SKM-1 (cell line): Measurements from ENCODE around the gene PARD3.
"Not testable (repeated sequence)": the region's sequence is repeated elsewhere in the genome, so short reads cannot be mapped to it uniquely, and the experiment has no call there.

ENCODE experiments used
- DNase-seq: peaks from one replicate; lab custom pipeline; 2025; ENCODE audit not compliant: unreplicated experiment; lab: John Stamatoyannopoulos, UW

The PARD3 gene

DNA sequence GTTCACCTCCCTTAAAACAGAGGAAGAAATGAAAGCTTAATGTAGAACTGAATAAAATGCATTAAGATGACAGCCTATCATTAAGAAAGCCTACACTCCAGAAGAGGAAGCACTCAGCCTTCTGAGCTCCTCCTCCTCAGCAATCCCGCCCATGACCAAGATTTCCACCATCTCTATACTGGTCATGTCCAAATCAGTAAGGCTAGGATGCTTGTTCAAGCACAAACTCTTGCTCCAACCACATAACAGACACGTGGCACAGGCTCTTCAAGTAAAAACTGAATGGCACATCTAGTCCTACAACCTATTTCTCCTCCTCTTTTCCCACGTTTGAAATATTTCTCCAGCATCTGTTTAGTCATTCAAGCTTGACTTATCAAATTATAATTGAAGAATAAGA is 454.1 kb downstream of the PARD3 start:
- DNase-seq = no peak

GRCh38 chr10:34359435-34359813 is 455.7 kb downstream of the PARD3 start:
- DNase-seq = no peak

DNA sequence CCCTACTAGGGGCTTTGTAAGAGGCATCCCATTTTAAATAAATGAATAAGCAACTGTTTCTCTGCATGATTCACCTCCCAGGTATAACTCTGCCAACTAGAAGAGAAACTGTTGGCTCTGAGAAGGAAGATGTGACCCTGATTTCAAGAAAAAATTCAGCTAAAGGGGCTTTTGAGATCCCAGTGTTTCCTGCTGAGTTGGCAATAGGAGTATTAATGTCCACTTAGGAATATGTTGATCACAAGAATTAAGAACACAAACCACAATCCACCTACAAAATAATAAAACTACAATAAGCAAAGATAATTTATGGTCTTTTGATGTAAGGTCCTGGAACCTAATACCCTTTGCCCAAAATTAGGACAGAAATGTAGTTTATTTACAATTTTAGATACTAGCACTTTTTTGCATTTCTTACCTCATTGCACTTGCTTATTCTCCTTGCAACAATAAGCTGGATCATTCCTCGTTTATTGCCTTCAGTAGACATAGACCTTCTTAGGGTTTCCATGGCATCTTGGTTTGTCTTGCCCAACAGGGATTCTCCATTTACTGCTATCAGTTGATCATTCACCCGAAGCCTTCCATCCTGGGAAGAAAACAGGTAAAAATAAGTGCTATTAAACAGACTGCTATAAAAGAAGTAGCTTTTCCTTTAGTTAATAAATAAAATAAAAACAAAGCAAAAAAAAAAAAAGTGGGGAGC is 456.2 kb downstream of the PARD3 start:
- no peak for DNase-seq

- DNase-seq = no peak
These were observed 458.6 kb downstream of the PARD3 start for GRCh38 chr10:34356463-34356862.

DNA sequence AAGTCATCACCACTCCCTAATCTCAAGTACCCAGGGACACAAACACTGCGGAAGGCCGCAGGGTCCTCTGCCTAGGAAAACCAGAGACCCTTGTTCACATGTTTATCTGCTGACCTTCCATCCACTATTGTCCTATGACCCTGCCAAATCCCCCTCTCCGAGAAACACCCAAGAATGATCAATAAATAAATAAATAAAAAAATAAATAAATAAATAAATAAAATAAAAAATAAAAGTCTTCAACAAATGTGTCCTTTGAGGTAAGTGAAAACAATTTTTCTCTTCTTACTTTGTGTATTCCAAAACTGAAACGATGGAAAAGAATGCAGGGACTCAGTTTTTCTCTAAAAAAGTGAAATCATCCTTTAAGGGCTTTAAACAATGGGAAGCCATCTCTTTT is 461.6 kb downstream of the PARD3 start:
- not testable (repeated sequence) for DNase-seq

DNA sequence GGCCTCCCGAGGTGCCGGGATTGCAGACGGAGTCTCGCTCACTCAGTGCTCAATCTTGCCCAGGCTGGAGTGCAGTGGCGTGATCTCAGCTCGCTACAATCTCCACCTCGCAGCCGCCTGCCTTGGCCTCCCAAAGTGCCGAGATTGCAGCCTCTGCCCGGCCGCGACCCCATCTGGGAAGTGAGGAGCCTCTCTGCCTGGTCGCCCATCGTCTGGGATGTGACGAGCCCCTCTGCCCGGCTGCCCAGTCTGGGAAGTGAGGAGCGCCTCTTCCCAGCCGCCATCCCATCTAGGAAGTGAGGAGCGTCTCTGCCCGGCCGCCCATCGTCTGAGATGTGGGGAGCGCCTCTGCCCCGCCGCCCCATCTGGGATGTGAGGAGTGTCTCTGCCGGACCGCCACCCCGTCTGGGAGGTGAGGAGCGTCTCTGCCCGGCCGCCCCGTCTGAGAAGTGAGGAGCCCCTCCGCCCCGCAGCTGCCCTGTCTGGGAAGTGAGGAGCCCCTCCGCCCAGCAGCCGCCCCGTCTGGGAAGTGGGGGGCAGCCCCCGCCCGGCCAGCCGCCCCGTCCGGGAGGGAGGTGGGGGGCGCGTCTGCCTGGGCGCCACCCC is 462.4 kb downstream of the PARD3 start:
- DNase-seq = not testable (repeated sequence)

GRCh38 chr10:34351161-34351560 is 463.9 kb downstream of the PARD3 start:
- DNase-seq = no peak

DNA sequence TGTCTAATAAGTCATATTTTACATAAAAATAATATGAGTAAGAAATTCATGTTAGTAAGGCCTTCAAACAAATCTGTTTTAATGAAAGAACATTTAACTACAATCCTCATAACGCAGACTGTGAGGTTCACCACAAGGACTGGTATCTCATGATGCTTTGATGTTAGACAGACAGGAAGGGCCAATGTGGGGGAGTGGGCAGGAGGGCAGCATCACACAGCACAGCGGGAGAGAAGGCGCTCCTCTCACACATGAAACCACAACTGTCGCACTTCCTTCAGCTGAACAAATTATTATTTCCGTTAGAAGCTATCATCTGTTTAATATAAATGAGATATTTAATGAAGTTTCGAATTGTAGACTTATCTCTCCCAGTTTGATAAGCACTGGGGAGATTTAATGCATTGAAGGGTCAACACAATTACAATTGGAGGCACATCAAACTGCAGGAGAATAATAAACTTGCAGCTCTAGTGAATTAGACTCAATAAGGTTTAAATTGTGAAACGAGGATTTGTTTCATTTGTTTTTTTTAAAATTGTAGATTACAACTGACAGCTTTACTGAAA is 466.1 kb downstream of the PARD3 start:
- DNase-seq = no peak

GRCh38 chr10:34348021-34348420 is 467.1 kb downstream of the PARD3 start:
- no peak for DNase-seq

DNA sequence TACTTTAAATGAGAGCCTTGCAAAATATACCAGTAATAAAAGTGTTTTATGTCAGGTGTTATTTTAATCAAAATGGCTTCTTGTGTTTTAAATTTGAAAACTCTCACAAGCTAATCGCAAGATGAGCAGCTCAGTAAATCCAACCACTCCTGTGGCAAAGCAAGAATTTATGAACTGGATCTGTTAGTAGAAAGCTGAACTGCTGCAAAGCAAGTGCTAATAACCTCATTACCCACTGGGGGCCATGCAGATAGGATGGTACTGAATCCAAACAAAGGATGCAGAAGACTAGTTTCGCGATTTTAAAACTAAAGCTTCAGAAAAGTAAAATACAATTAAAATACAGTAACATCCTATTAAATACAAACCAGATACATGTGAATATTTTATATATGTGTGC is 468.0 kb downstream of the PARD3 start:
- DNase-seq = no peak

DNA sequence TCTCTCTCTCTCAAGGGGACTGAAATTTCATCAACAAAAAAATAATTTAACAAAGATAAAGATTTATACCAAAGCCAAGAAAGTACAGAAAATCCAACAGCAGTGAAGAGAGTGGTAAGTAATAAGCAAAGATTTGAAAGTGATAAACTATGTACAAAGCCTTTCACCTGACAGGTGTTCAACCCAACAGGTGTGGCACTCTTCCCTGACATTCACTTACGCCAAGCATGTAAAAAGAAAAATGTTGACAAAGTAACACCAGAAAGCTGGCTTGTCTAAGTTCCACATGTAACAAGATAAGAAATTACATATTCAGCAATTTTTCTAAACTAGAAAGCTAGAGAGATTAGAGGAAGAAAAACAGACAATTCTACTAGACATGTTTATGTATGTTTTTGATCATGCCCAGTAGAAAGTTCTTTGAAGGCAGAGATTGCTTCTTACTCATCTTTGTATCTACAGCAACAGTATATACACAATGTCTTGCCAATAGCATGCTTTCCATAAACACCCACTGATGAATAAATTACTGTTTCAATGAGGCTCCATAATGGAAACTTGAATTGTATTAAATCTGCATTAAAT is 468.5 kb downstream of the PARD3 start:
- DNase-seq = no peak

- no peak for DNase-seq
These were observed 469.7 kb downstream of the PARD3 start for GRCh38 chr10:34345383-34345782.

DNA sequence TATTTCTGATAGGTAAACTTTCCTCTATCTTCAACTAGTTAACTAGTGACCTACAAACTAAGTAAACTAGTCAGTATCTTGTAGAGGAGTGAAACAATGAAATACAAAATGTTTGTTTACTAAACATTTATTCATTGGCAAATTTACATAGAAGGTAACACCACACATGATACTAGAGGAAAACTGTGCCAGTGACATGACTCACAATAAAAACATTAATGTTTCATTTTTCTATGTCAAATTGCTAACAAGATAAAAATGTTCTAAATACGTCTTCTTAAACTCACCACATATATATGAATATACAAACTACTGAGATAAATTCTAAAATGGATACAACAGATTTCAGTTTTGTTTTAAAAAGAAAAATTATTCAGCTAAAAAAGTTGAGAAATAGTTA is 471.3 kb downstream of the PARD3 start:
- no peak for DNase-seq

- no peak for DNase-seq
These were observed 473.6 kb downstream of the PARD3 start for GRCh38 chr10:34341473-34341872.

- no peak for DNase-seq
These were observed 474.2 kb downstream of the PARD3 start for GRCh38 chr10:34340934-34341333.

DNA sequence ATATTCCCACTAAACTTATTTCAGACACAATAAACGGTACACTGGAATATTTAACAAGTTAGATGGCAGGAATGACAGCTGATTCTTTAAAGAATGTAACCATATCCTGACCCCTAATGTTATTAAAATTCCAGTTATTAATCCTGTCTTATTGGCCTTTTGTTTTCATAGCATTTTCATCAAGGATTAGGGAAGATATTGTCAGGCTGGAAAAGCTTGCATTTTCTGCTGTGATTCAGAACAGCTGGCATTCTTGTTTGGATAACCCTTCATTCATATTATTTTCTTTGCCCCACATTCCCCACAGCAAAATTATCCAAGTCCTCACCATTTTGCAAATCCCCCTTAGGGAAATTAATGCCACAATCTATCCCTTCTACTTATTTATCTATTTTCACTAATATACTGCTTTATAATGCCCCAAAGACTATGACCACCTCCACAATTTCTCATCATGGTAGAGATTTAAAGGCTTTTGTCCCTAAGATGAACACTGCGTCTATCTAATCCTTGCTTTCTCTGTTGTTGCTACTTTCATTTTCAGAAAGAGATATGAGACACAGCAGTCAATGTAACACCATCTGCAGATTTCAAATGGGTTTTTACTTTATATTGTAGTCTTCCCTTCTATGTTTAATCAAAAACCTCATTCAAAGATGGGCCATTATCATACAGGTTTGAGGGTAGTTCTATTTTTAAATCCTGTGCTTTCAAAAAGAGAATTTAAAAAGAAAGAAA is 475.1 kb downstream of the PARD3 start:
- no peak for DNase-seq

- DNase-seq = no peak
These were observed 477.2 kb downstream of the PARD3 start for GRCh38 chr10:34337917-34338316.

DNA sequence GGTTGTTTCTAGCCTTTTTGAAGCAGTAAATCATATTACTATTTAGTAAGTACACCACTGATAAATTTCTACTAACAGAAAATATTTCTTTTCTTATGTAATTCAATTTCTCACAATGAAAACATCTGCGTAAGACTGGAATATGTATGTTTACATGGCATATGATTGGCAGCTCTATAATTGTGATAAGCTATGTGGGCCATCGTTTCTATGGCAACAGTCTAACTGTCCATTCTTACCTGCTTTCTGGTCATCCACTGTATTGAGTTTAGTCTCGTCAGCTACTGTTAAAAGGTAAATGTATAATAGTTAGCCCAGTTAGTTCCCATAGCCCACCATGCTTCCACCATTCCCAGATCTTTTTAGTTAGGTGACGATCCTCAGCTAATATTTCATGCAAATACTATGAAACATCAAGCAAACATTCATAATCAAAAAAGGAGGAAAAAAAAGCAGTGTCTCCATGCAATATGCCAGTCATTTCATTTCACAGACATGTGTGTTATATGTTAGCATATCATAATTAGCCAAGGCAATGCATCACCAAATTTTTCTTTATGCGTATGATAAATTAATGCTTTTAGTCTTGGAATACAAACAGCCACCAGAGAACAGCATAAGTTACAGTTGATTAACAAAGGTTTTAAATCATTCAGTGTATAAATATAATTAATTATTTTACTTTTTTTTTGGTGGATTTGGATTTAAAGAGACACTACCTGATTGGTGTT is 479.0 kb downstream of the PARD3 start:
- DNase-seq = no peak

DNA sequence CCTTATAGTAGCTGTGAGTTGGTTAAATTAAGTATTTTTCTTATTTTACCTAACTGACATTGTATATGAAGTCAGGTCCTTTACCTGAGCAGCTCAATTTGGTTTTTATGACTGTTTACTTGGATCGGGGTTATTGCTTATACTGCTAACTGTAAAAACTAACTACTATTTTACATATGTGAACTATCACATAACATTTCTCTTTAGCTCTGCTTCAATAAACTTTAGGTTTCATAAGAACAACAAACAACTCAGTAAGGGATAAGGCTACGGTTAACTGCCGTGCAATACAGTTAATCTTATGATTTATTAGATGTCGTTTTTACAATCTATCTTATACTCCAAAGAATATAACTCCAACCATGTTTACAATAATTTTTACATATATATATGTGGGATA is 480.2 kb downstream of the PARD3 start:
- DNase-seq = no peak

DNA sequence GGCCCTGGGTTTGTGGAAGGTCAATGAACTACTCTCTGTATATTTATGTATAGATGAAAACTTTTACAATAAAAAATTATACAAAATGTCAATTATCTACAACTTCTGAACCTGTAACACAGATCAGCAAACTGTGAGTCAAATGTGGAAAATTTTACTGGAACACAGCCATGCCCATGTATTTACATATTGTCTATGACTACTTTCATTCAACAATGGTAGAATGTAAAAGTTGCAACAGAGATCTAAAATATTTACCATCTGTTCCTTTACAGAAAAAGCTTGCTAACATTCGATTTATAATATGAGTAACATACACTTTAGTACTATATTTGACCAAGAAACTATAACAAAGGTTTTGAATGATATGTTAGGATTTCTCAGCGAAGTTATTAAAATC is 481.6 kb downstream of the PARD3 start:
- DNase-seq = no peak

- no peak for DNase-seq
These were observed 487.9 kb downstream of the PARD3 start for GRCh38 chr10:34327184-34327583.
